ENCODE results near the gene SMARCA2. TPM values are rescaled to one million over a fixed set of nuclear protein-coding genes. Genes with fewer than 3 reads are reported as not detected.

SMARCA2 gene
- total and polyA plus RNA-seq, 12 donors: 38.3 to 192 (median 142) TPM

DNA sequence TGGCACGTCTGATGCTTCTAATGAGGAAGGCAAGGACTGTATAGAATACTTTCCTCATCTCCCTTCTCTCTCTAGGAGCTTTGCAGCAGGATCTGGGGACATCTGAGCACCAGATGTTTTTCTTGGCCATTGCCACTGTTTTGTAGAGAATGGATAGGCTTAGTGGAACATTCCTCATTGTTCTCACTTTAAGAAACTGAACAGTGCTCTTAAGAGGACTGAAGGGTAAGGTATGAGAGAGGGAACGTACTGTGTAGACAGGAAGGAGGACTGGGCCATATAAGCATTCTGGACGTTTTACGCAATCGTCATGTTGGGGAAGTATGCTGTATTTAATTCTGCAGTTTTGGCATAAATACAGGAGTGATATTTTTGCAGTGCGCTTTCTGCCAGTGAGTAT is 70.6 kb downstream of the SMARCA2 start:
- DNase-seq: no peak
- H3K36me3 ChIP-seq (replicated peaks in 1 of 2): peaks cover 0 to 54% of the 10 kb centered on the region in 2 donors
- H3K27me3 ChIP-seq: no peaks in the 10 kb centered on the region
- no peaks in the 10 kb centered on the region for H3K9me3 ChIP-seq (replicated peaks in 1 of 3)
- H3K4me3 ChIP-seq: no peak overlapping the region
- intact Hi-C loops (cut with DNase I): no loop called here
- no peaks in the 10 kb centered on the region for H3K4me1 ChIP-seq (replicated peaks in 1 of 2)
- no peak overlapping the region for H3K27ac ChIP-seq
- WGBS, 4 donors: 61 to 71% (median 68%) methylated on average over 6 of the region's 6 CpGs
- TF ChIP-seq POLR2A (IDR thresholded peaks at IDR 0.05): no peak
- TF ChIP-seq, protein P1, sequence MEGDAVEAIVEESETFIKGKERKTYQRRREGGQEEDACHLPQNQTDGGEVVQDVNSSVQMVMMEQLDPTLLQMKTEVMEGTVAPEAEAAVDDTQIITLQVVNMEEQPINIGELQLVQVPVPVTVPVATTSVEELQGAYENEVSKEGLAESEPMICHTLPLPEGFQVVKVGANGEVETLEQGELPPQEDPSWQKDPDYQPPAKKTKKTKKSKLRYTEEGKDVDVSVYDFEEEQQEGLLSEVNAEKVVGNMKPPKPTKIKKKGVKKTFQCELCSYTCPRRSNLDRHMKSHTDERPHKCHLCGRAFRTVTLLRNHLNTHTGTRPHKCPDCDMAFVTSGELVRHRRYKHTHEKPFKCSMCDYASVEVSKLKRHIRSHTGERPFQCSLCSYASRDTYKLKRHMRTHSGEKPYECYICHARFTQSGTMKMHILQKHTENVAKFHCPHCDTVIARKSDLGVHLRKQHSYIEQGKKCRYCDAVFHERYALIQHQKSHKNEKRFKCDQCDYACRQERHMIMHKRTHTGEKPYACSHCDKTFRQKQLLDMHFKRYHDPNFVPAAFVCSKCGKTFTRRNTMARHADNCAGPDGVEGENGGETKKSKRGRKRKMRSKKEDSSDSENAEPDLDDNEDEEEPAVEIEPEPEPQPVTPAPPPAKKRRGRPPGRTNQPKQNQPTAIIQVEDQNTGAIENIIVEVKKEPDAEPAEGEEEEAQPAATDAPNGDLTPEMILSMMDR (IDR thresholded peaks at IDR 0.05): no peak

DNA sequence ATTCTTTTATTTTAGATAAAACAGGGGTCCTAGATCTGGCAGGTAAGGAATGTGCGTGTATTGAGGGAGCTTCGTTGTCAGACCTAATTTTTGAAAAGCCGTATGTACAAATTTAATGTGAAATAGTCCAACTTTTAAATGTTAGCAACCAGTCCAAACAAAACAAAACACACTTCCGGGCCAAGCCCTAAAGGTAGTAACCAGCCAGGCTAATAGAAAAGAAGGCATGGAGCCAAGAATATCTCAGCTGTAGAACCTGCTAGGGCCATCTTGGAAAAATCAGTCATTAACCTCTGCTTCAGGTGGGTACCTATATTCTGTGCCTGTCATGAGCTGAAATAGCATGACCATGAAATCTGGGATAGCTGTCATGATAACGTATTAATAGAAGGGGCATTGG is 71.0 kb downstream of the SMARCA2 start:
- H3K27ac ChIP-seq: no peak overlapping the region
- no peaks in the 10 kb centered on the region for H3K4me1 ChIP-seq (replicated peaks in 1 of 2)
- no peaks in the 10 kb centered on the region for H3K27me3 ChIP-seq
- TF ChIP-seq POLR2A (IDR thresholded peaks at IDR 0.05): no peak
- TF ChIP-seq, protein P1 (IDR thresholded peaks at IDR 0.05): no peak
- H3K4me3 ChIP-seq: no peak overlapping the region
- H3K9me3 ChIP-seq (replicated peaks in 1 of 3): no peaks in the 10 kb centered on the region
- no peak for DNase-seq
- intact Hi-C loops (cut with DNase I): no loop called here
- H3K36me3 ChIP-seq (replicated peaks in 1 of 2): peaks cover 0 to 54% of the 10 kb centered on the region in 2 donors
- WGBS, 4 donors: 79 to 98% (median 87%) methylated on average over 5 of the region's 5 CpGs

DNA sequence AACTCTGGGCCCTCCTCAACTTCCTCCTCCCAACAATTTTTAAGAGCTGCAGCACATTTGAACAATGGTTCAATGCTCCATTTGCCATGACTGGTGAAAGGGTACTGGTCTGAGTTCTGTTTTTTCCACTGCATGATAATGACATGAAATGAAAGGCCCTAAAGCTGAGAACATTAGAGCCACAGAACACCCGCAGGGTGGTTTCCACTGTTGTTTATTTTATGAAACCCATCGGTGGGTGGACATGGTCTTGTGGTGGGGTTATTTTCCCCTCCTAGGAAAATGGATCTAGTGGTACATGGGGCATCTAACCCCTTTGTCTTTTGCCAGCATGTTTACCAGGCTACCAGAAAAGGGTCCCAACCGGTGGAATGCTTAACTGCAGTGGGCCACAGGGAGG is 71.8 kb downstream of the SMARCA2 start:
- intact Hi-C loops (cut with DNase I): no loop called here
- peaks cover 0 to 49% of the 10 kb centered on the region in 2 donors for H3K36me3 ChIP-seq (replicated peaks in 1 of 2)
- no peak overlapping the region for H3K4me3 ChIP-seq
- no peaks in the 10 kb centered on the region for H3K27me3 ChIP-seq
- TF ChIP-seq, protein P1 (IDR thresholded peaks at IDR 0.05): no peak
- no peak for TF ChIP-seq POLR2A (IDR thresholded peaks at IDR 0.05)
- H3K9me3 ChIP-seq (replicated peaks in 1 of 3): no peaks in the 10 kb centered on the region
- no peak for DNase-seq
- no peak overlapping the region for H3K27ac ChIP-seq
- WGBS, 4 donors: 93 to 100% (median 97%) methylated on average over 2 to 3 of the region's 3 CpGs
- H3K4me1 ChIP-seq (replicated peaks in 1 of 2): no peaks in the 10 kb centered on the region

DNA sequence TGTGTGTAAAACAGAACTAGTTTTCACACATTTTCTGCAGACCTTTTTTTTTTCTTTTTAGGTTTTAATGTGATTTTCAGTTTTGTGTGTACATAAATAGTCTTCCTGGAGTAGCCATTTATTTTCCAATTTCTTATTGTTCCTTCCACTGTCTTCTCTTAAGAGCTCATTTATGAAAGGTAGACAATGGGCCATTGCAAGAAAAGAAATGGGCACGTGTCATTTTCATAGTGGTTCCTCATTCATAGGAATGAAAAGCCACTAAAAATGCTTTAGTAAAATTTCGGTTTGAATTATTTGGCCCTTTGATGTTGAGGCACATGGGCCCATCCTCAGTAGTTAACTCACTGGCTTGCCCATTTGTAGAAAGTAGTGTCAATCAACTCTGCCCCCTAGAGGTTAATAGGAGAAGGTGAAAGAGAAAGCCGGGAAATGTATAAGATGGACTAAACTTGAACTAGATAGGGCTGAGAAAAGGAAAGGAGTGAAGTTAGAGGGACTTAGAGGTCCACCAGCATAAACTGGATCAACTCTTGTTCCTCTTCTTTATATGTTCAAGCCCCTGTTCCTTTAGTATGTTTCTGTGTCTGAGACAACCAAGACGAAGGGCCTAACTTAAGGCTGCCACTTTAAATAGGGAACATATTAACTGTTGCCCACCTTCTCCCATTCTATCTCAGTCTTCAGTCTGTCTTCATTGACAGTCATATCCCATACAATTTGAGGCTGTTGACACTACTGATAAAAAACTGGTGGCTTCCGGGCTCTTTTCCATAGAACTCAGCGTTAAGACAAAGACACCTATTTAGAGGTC is 72.6 kb downstream of the SMARCA2 start:
- TF ChIP-seq, protein P1 (IDR thresholded peaks at IDR 0.05): peak; percentile 58 to 66 (median 63)
- no peak for TF ChIP-seq POLR2A (IDR thresholded peaks at IDR 0.05)
- H3K27me3 ChIP-seq: no peaks in the 10 kb centered on the region
- no peak overlapping the region for H3K4me3 ChIP-seq
- H3K27ac ChIP-seq: no peak overlapping the region
- H3K4me1 ChIP-seq (replicated peaks in 1 of 2): no peaks in the 10 kb centered on the region
- 78 to 80% (median 79%) methylated on average over 6 of the region's 6 CpGs for WGBS, 4 donors
- peak in 1 of 7 donors; percentile 5 for DNase-seq
- peaks cover 0 to 49% of the 10 kb centered on the region in 2 donors for H3K36me3 ChIP-seq (replicated peaks in 1 of 2)
- no peaks in the 10 kb centered on the region for H3K9me3 ChIP-seq (replicated peaks in 1 of 3)
- intact Hi-C loops (cut with DNase I): no loop called here

Data from adrenal gland (tissue), 12 donors.